ENCODE results near the gene SPINT1. TPM values are rescaled to one million over a fixed set of nuclear protein-coding genes. Genes with fewer than 3 reads are reported as not detected.

Gene SPINT1
- total and polyA plus RNA-seq, 2 of the 13 experiments (the other 11 are each of a cell fraction or from before 2014, with no cell fraction given): 0.49 to 2.5 TPM

GRCh38 chr15:40891810-40892446, 48.1 kb downstream of the SPINT1 start (continued):
- TF ChIP-seq ZNF567 (CRISPR knock-in tag; IDR thresholded peaks at IDR 0.05; ENCODE audit: borderline replicate concordance) (no peak), KAT8 (CRISPR knock-in tag; IDR thresholded peaks at IDR 0.05) (no peak), ZEB1 (IDR thresholded peaks at IDR 0.05; ENCODE audit: insufficient replicate concordance, low read depth) (peak; percentile 40), NCOA2 (CRISPR knock-in tag; IDR thresholded peaks at IDR 0.05) (no peak), XRCC5 (optimal IDR thresholded peaks at IDR 0.05; ENCODE audit: low read length) (peak; percentile 60), SMC3 (IDR thresholded peaks at IDR 0.05; ENCODE audit: low read length) (peak; percentile 67), ZNF816 (CRISPR knock-in tag; IDR thresholded peaks at IDR 0.05; ENCODE audit: borderline replicate concordance) (no peak), TBX2 (CRISPR knock-in tag; IDR thresholded peaks at IDR 0.05; ENCODE audit: borderline replicate concordance) (no peak), MAFK (conservative IDR thresholded peaks at IDR 0.05 in 1 of 2, IDR thresholded peaks at IDR 0.05 in 1 of 2; ENCODE audit: low read length in 2 of 2) (no peak), KLF11 (CRISPR knock-in tag; IDR thresholded peaks at IDR 0.05) (no peak), ATF4 (CRISPR knock-in tag; IDR thresholded peaks at IDR 0.05) (no peak), HMGXB4 (CRISPR knock-in tag; IDR thresholded peaks at IDR 0.05; ENCODE audit: borderline replicate concordance in 1 of 2, low read depth in 1 of 2) (no peak), HDAC1 (CRISPR knock-in tag; IDR thresholded peaks at IDR 0.05) (no peak), ZNF367 (CRISPR knock-in tag; IDR thresholded peaks at IDR 0.05; ENCODE audit: borderline replicate concordance) (no peak), CBFB (CRISPR knock-in tag; IDR thresholded peaks at IDR 0.05) (no peak), TCF7L2 (IDR thresholded peaks at IDR 0.05; ENCODE audit: low read depth, low read length) (no peak), NAIF1 (CRISPR knock-in tag; IDR thresholded peaks at IDR 0.05; ENCODE audit: borderline replicate concordance) (no peak), ZBTB7B (CRISPR knock-in tag; IDR thresholded peaks at IDR 0.05) (no peak)
- TF ChIP-seq, protein P1, sequence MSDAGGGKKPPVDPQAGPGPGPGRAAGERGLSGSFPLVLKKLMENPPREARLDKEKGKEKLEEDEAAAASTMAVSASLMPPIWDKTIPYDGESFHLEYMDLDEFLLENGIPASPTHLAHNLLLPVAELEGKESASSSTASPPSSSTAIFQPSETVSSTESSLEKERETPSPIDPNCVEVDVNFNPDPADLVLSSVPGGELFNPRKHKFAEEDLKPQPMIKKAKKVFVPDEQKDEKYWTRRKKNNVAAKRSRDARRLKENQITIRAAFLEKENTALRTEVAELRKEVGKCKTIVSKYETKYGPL (CRISPR knock-in tag; IDR thresholded peaks at IDR 0.05): no peak
